Right lobe of liver (tissue), 4 donors: ENCODE data around the gene CXCL11.

Experiments
- POLR2A ChIP-seq: fragments of 450-650 bp; IDR thresholded peaks from one replicate; pipeline ENCODE4 v1.6.1; 2017; ENCODE audit warnings: antibody characterized with exemption, mild to moderate bottlenecking
- TF ChIP-seq, protein P1 (sequence below), 4 donors: fragments of 200-600 bp in 3 of 4; fragments of 450-650 bp in 1 of 4; IDR thresholded peaks; one replicate each; pipeline versions ENCODE4 v1.5.1 to v1.8.0; 2016 to 2022; ENCODE audit warnings: antibody characterized with exemption in 4 of 4, mild to moderate bottlenecking in 2 of 4
- donor health status: DM: no; HTN: no; CAD: no.
- donor health status: DM: no; HTN: no; CAD: no.
- donor health status: DM: no; HTN: yes; CAD: no.

DNA sequence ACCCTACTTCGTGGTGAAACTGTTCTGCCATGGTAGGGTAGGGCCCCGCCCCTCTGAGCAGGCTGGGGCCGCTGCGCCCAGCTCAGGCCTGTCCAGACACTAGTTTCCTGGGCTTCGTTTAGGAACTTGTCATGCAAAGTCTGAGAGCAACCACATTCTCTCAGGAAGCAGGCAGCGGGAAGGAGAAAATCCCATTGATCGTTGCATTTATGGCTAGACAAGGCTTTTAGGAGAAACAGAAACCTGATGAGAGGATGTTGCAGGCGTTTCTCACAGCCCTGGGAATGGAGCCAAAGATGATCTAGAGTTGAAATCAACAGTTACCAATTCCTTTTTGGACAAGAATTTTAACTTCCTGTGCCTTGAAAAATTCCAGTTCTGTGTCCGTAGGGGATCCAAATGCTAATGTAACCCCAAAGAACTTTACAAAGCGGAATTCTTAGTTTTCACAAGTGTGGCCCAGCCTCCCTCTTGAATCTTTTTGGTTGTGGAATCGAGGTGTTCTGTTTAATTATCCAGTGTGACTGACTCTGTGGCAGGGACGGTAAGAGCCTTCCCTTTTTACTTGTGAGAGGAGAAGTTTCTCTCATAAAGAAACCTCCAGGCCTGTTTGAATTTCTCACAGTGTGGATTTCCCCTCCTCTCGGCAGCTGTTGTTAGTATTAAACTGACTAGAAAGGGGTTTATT, 24.0 kb downstream of the CXCL11 start:
- TF ChIP-seq, protein P1, sequence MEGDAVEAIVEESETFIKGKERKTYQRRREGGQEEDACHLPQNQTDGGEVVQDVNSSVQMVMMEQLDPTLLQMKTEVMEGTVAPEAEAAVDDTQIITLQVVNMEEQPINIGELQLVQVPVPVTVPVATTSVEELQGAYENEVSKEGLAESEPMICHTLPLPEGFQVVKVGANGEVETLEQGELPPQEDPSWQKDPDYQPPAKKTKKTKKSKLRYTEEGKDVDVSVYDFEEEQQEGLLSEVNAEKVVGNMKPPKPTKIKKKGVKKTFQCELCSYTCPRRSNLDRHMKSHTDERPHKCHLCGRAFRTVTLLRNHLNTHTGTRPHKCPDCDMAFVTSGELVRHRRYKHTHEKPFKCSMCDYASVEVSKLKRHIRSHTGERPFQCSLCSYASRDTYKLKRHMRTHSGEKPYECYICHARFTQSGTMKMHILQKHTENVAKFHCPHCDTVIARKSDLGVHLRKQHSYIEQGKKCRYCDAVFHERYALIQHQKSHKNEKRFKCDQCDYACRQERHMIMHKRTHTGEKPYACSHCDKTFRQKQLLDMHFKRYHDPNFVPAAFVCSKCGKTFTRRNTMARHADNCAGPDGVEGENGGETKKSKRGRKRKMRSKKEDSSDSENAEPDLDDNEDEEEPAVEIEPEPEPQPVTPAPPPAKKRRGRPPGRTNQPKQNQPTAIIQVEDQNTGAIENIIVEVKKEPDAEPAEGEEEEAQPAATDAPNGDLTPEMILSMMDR (IDR thresholded peaks at IDR 0.05) = no peak
- no peak for TF ChIP-seq POLR2A
